Fibroblast of the aortic adventitia (primary cell): ENCODE results near the gene SSU72. TPM values are rescaled to one million over a fixed set of nuclear protein-coding genes. Genes with fewer than 3 reads are reported as not detected.

Experiments used
- DNase-seq: peaks from one replicate; pipeline ENCODE4 v3.0.0-alpha.2; 2010; ENCODE audit warnings: low read depth
- H3K4me3 ChIP-seq: 2 replicates; pipeline ENCODE4 v1.5.1; 2011; ENCODE audit warnings: low read depth, mild to moderate bottlenecking, control low read depth, low read length, moderate library complexity
- CTCF ChIP-seq: IDR thresholded peaks from 2 replicates; pipeline ENCODE4 v1.5.1; 2011; ENCODE audit warnings: mild to moderate bottlenecking, low read length, control low read depth, inconsistent platforms; ENCODE audit not compliant: insufficient read depth
- total RNA-seq: library from RNA; depleted of rRNA; stranded (reverse); fragments of >200 nt; gene quantifications from 2 replicates; pipeline ENCODE4 v1.2.3, GENCODE V29; 2012; ENCODE audit warnings: low replicate concordance

The SSU72 gene
- total RNA-seq, 1 donor, result 78.2 TPM

- no peak for DNase-seq
- TF ChIP-seq CTCF, result no peak
- H3K4me3 ChIP-seq, result no peak overlapping the region
Measured at GRCh38 chr1:1582585-1583346, 8.1 kb upstream of the SSU72 start.

DNA sequence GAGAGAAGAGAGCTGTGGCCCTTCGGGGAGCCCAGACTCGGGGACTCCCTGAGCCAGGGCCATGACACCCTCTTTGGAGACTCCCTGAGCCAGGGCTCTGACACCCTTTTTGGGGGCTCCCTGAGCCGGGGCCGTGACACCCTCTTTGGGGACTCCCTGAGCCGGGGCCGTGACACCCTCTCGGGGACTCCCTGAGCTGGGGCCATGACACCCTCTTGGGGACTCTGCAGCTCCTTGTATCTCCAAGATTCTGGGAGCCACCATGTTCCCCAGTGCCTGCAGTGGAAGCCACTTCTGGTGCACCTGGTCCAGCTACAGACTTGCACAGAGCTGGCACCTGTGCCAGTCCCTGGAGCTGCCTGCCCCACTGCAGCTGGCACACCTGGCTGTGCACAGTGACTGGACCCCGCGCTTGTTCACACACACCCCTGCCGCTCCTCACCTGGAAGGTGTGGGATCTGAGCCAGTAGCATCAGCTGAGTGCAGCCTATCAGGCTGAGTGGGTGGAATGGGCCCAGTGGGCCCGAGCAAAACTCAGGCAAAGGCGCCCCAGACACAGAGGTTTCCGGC is 3.8 kb upstream of the SSU72 start:
- H3K4me3 ChIP-seq, result no peak overlapping the region
- no peak for DNase-seq
- TF ChIP-seq CTCF, result no peak

DNA sequence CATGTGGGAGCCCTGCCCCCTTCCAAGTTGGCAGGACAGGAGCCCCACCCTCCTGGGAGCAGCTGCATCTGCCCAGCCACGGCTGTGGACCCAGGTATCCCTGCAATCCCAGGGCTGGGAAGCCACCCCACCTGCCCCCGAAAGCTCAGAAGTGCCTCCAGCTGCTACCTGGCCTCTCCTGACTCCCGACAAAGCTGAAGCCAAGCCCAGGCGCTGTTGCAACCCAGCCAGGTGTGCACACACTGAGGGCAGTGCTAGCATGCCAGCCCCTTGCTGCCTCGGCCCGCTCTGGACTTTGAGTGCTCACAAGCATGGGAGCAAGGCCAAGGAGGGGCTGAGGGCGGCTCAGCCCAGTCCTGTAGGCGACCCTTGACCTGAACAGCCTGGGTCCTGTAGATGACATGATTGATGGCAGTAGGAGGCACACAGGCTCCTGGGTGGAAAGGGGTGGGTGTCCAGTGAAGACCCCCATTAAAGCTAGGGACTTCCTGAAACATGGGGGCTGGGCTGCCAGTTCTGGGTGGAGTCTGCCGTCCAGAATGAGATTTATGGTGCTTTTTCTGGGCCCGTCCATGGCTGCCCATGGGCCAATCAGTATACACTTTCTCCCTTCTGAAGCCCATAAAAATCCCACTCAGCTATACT is 2.8 kb upstream of the SSU72 start:
- no peak for DNase-seq
- no peak for TF ChIP-seq CTCF
- H3K4me3 ChIP-seq, result no peak overlapping the region

DNA sequence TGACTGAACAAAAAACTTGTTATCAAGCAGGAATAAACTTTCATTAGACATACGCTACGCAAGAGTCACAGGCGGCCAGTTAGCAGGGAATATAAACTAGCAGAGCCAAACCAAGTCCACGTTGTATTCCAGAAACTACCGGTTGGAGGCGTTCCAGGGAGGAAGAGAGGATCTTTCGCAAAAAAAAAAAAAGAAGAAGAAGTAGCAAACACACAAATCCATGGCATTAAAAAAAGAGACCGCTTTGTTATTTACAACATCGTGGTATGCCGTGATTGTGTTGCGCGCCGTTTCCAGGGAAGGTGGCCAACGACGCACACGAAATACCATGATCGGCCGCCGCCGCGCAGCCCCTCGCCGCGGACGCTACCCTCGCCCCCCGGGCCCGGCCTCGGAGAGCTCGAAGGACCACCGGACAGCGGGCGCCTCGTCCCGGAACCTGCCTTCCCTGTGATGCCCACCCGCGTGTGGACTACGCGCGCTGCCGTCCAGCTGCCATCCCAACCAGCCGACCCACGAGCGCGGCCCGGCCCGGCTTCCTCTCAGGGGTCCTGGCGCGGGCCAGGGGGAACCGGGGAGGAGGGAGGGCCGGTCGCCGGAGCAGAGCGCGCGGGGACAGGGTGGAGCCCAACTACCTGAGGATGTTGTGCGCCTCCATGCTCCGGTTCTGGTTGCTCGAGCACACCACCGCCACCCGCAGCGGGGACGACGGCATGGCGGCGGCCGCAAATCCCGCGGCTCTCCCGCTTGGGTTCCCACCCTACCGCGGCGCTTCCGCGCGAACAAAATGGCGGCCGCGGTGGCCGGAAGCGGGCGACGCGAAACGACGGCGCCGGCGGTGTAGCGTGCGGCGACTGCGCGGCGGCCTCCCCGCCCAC is 581 bp downstream of the SSU72 start:
- TF ChIP-seq CTCF, result no peak
- peak; percentile 60 for DNase-seq
- peak overlapping the region; percentile 96 for H3K4me3 ChIP-seq

DNA sequence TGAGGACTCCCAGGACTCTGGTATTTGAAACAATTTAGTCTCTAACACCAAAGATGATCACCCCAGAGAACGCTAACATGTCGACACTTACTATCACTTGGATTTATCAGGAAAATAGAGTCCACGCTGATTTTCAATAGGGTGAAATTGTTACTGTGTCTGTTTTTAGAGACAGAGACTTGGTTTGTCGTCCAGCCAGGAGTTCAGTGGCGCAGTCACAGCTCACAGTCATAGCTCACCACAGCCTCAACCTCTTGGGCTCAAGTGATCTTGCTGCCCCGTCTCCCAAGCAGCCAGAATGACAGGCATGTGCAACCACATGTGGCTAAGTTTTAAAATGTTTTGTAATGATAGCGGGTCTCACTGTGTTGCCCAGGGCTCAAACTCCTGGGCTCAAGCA is 5.3 kb downstream of the SSU72 start:
- H3K4me3 ChIP-seq, result no peak overlapping the region
- no peak for TF ChIP-seq CTCF
- DNase-seq, result no peak

DNA sequence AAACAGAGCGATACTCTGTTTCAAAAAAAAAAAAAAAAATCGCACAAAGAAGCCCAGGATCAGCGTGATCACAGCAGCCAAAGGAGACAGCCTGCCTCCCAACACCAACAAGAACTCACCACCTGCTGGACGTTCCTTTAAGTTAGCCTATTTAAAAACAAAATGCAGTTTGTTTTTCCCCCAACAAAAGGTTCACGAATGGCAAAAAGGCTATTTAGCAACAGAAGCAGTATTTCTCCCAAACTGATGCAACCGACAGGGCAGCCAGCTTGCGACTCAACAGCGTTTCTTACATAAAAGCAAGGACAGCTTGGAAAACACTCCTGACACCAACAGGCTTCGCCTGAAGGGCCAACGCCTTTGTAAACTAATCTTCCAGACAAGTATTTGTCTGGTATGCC is 6.8 kb downstream of the SSU72 start:
- H3K4me3 ChIP-seq, result no peak overlapping the region
- DNase-seq, result peak; percentile 19
- TF ChIP-seq CTCF, result no peak
